Measurements from ENCODE around the gene IGDCC3. TPM values are rescaled to one million over a fixed set of nuclear protein-coding genes. Genes with fewer than 3 reads are reported as not detected.

The IGDCC3 gene
- total and polyA plus RNA-seq, 2 of the 8 experiments (the other 6 are each of a cell fraction or from before 2014, with no cell fraction given), result 26.8 to 45.7 TPM

DNA sequence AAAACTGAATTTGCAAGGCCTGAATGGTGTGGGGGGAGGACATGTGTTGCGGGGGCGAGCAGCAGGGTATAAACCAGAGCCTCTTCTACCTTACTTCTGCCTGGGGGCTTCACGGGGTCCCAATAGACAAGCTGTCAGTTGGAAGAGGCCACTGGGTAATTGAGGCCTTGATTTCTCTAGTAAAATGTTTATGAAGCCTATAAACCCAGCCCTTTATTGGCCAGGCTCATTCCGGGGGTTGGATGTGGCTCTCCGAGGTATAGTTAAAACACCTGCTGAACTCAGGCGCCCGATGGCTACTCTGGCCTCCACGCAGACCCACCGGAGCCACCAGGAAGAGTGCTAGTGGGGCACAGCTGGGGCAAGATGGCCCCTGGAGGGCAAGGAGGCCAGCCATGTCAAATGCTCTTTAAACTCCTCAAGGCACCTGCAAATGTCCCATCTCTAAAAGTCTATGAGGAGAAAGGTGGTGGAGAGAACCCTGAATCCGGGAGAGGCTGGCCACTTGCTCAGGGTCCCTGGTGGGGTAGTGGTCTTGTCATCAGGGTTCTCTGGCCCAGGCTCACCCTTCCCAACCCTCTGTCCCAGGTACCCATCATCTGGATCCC lies 34.3 kb downstream of the IGDCC3 start (continued):
- TF ChIP-seq EZH2 (IDR thresholded peaks at IDR 0.05; ENCODE audit: low read depth, low read length, severe bottlenecking), result no peak
- no peak for TF ChIP-seq CBX8 (IDR thresholded peaks at IDR 0.05; ENCODE audit: borderline replicate concordance, low read depth, low read length)
- TF ChIP-seq SRF (IDR thresholded peaks at IDR 0.05; ENCODE audit: low read depth, low read length), result no peak
- no peak for TF ChIP-seq EGR1 (IDR thresholded peaks at IDR 0.05; ENCODE audit: borderline replicate concordance, low read depth, low read length)
- TF ChIP-seq, protein P1, sequence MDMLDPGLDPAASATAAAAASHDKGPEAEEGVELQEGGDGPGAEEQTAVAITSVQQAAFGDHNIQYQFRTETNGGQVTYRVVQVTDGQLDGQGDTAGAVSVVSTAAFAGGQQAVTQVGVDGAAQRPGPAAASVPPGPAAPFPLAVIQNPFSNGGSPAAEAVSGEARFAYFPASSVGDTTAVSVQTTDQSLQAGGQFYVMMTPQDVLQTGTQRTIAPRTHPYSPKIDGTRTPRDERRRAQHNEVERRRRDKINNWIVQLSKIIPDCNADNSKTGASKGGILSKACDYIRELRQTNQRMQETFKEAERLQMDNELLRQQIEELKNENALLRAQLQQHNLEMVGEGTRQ (IDR thresholded peaks at IDR 0.05; ENCODE audit: low read length), result no peak
- TF ChIP-seq, protein P2, sequence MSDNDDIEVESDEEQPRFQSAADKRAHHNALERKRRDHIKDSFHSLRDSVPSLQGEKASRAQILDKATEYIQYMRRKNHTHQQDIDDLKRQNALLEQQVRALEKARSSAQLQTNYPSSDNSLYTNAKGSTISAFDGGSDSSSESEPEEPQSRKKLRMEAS (IDR thresholded peaks at IDR 0.05), result no peak
- no peak for TF ChIP-seq HDAC6 (IDR thresholded peaks at IDR 0.05; ENCODE audit: low read depth, low read length)

All from H1 (cell line).